HEK293 (cell line): ENCODE data around the gene PALB2.

Source experiments
- CTCF ChIA-PET: fragments of 350-600 bp; formaldehyde crosslinking; extraction: SDS; loops from one replicate; lab custom pipeline; 2021; ENCODE audit warnings: antibody characterized with exemption; lab: Yijun Ruan, JAX
- POLR2A ChIA-PET: fragments of 300-600 bp; formaldehyde crosslinking; extraction: SDS; loops from one replicate; lab custom pipeline; 2020; ENCODE audit warnings: antibody characterized with exemption, inconsistent platforms; lab: Yijun Ruan, JAX
- H3K27ac ChIP-seq: fragments of 200-500 bp; sonication (Bioruptor generic); 2 replicates; pipeline ENCODE4 v1.5.1; 2014; ENCODE audit warnings: low read depth, low read length, control low read depth, inconsistent platforms; ENCODE audit errors: extremely low read depth
- H3K36me3 ChIP-seq, 2 experiments: fragments of 200-500 bp in 1 of 2; sonication (Bioruptor generic) in 1 of 2; 1 replicate in 1 of 2; 2 replicates in 1 of 2; pipeline ENCODE4 v1.5.1; 2014 to 2017; ENCODE audit warnings: inconsistent platforms in 2 of 2, low read length in 2 of 2; ENCODE audit not compliant: control insufficient read depth in 2 of 2, insufficient read depth in 1 of 2
- H3K4me1 ChIP-seq: fragments of 200-500 bp; sonication (Bioruptor generic); 2 replicates; pipeline ENCODE4 v1.5.1; 2014; ENCODE audit warnings: mild to moderate bottlenecking, low read length, inconsistent platforms; ENCODE audit not compliant: control insufficient read depth, insufficient read depth
- H3K4me3 ChIP-seq: 2 replicates; pipeline ENCODE4 v1.5.1; 2011; ENCODE audit warnings: low read depth, mild to moderate bottlenecking, control low read depth, low read length, moderate library complexity
- H3K9me3 ChIP-seq: fragments of 200-500 bp; sonication (Bioruptor generic); 2 replicates; pipeline ENCODE4 v1.5.1; 2014; ENCODE audit warnings: low read depth, low read length, inconsistent platforms; ENCODE audit not compliant: control insufficient read depth, insufficient read depth
- ATF2 ChIP-seq: fragments of 450-650 bp; formaldehyde crosslinking; IDR thresholded peaks from 2 replicates; pipeline ENCODE4 v1.5.1; 2016; ENCODE audit warnings: missing biosample characterization, missing genetic modification characterization, low read depth
- EGR2 ChIP-seq: fragments of 450-650 bp; formaldehyde crosslinking; IDR thresholded peaks from 2 replicates; pipeline ENCODE4 v1.5.1; 2016; ENCODE audit warnings: low read depth, missing biosample characterization, missing genetic modification characterization
- GLIS2 ChIP-seq: fragments of 450-650 bp; formaldehyde crosslinking; IDR thresholded peaks from 2 replicates; pipeline ENCODE4 v1.5.1; 2016; ENCODE audit warnings: missing biosample characterization, missing genetic modification characterization
- KLF16 ChIP-seq: fragments of 450-650 bp; formaldehyde crosslinking; IDR thresholded peaks from 2 replicates; pipeline ENCODE4 v1.5.1; 2017; ENCODE audit warnings: missing biosample characterization, missing genetic modification characterization
- KLF9 ChIP-seq: fragments of 450-650 bp; formaldehyde crosslinking; IDR thresholded peaks from 2 replicates; pipeline ENCODE4 v1.5.1; 2016; ENCODE audit warnings: missing biosample characterization, missing genetic modification characterization, low read depth
- MEIS1 ChIP-seq: sonication (generic); formaldehyde crosslinking; IDR thresholded peaks from 2 replicates; pipeline ENCODE4 v1.8.1; 2022; ENCODE audit warnings: missing genetic modification reagents, mild to moderate bottlenecking, borderline replicate concordance
- SALL2 ChIP-seq: fragments of 450-650 bp; formaldehyde crosslinking; IDR thresholded peaks from 2 replicates; pipeline ENCODE4 v1.5.0; 2017; ENCODE audit warnings: missing biosample characterization, mild to moderate bottlenecking, missing genetic modification characterization, borderline replicate concordance
- SCRT2 ChIP-seq: fragments of 450-650 bp; formaldehyde crosslinking; IDR thresholded peaks from 2 replicates; pipeline ENCODE4 v1.5.1; 2016; ENCODE audit warnings: missing biosample characterization, missing genetic modification characterization
- SETDB1 ChIP-seq: IDR thresholded peaks from one replicate; pipeline ENCODE4 v1.6.1; 2017; ENCODE audit warnings: mild to moderate bottlenecking, low read length, moderate library complexity, mixed read lengths; ENCODE audit not compliant: insufficient read length
- SP3 ChIP-seq: fragments of 450-650 bp; formaldehyde crosslinking; IDR thresholded peaks from 2 replicates; pipeline ENCODE4 v1.5.1; 2016; ENCODE audit warnings: missing biosample characterization, missing genetic modification characterization
- TRIM28 ChIP-seq: IDR thresholded peaks from 2 replicates; pipeline ENCODE4 v1.6.1; 2011; ENCODE audit warnings: low read length, control low read depth, borderline replicate concordance
- YY2 ChIP-seq: fragments of 450-650 bp; formaldehyde crosslinking; IDR thresholded peaks from 2 replicates; pipeline ENCODE4 v1.5.1; 2016; ENCODE audit warnings: missing biosample characterization, missing genetic modification characterization
- ZBTB11 ChIP-seq: fragments of 450-650 bp; formaldehyde crosslinking; conservative IDR thresholded peaks from 2 replicates; pipeline ENCODE4 v1.5.1; 2016; ENCODE audit warnings: low read depth, missing biosample characterization, missing genetic modification characterization
- ZBTB21 ChIP-seq: fragments of 450-650 bp; formaldehyde crosslinking; IDR thresholded peaks from 2 replicates; pipeline ENCODE4 v1.5.1; 2017; ENCODE audit warnings: missing biosample characterization, missing genetic modification characterization
- ZFP41 ChIP-seq: fragments of 450-650 bp; formaldehyde crosslinking; IDR thresholded peaks from 2 replicates; pipeline ENCODE4 v1.5.1; 2016; ENCODE audit warnings: missing biosample characterization, missing genetic modification characterization, borderline replicate concordance
- ZNF112 ChIP-seq: fragments of 450-650 bp; formaldehyde crosslinking; IDR thresholded peaks from 2 replicates; pipeline ENCODE4 v1.5.0; 2017; ENCODE audit warnings: missing biosample characterization, missing genetic modification characterization
- ZNF140 ChIP-seq: fragments of 450-650 bp; formaldehyde crosslinking; IDR thresholded peaks from 2 replicates; pipeline ENCODE4 v1.5.1; 2016; ENCODE audit warnings: missing biosample characterization, missing genetic modification characterization
- ZNF211 ChIP-seq: fragments of 450-650 bp; formaldehyde crosslinking; IDR thresholded peaks from 2 replicates; pipeline ENCODE4 v1.5.1; 2016; ENCODE audit warnings: low read depth, missing biosample characterization, missing genetic modification characterization
- ZNF214 ChIP-seq: fragments of 450-650 bp; formaldehyde crosslinking; IDR thresholded peaks from 2 replicates; pipeline ENCODE4 v1.5.1; 2017; ENCODE audit warnings: missing biosample characterization, mild to moderate bottlenecking, missing genetic modification characterization, borderline replicate concordance
- ZNF239 ChIP-seq: fragments of 450-650 bp; formaldehyde crosslinking; IDR thresholded peaks from 2 replicates; pipeline ENCODE4 v1.5.1; 2016; ENCODE audit warnings: missing biosample characterization, missing genetic modification characterization
- ZNF266 ChIP-seq: fragments of 450-650 bp; formaldehyde crosslinking; IDR thresholded peaks from 2 replicates; pipeline ENCODE4 v1.5.1; 2016; ENCODE audit warnings: missing biosample characterization, missing genetic modification characterization, low read depth
- ZNF391 ChIP-seq: fragments of 450-650 bp; formaldehyde crosslinking; IDR thresholded peaks from 2 replicates; pipeline ENCODE4 v1.5.1; 2016; ENCODE audit warnings: low read depth, missing biosample characterization, missing genetic modification characterization, borderline replicate concordance
- ZNF433 ChIP-seq: fragments of 450-650 bp; formaldehyde crosslinking; IDR thresholded peaks from 2 replicates; pipeline ENCODE4 v1.5.1; 2016; ENCODE audit warnings: missing biosample characterization, missing genetic modification characterization, low read depth
- ZNF560 ChIP-seq: fragments of 450-650 bp; formaldehyde crosslinking; IDR thresholded peaks from 2 replicates; pipeline ENCODE4 v1.5.1; 2017; ENCODE audit warnings: missing biosample characterization, missing genetic modification characterization, borderline replicate concordance
- ZNF585B ChIP-seq: fragments of 450-650 bp; formaldehyde crosslinking; IDR thresholded peaks from 2 replicates; pipeline ENCODE4 v1.5.1; 2016; ENCODE audit warnings: missing biosample characterization, missing genetic modification characterization
- ZNF610 ChIP-seq: fragments of 450-650 bp; formaldehyde crosslinking; IDR thresholded peaks from 2 replicates; pipeline ENCODE4 v1.5.1; 2016; ENCODE audit warnings: missing biosample characterization, missing genetic modification characterization, borderline replicate concordance
- ZNF623 ChIP-seq: fragments of 450-650 bp; formaldehyde crosslinking; IDR thresholded peaks from 2 replicates; pipeline ENCODE4 v1.5.1; 2016; ENCODE audit warnings: missing biosample characterization, missing genetic modification characterization
- ZNF629 ChIP-seq: fragments of 450-650 bp; formaldehyde crosslinking; IDR thresholded peaks from 2 replicates; pipeline ENCODE4 v1.5.1; 2017; ENCODE audit warnings: missing biosample characterization, missing genetic modification characterization
- ZNF76 ChIP-seq: fragments of 450-650 bp; formaldehyde crosslinking; IDR thresholded peaks from 2 replicates; pipeline ENCODE4; 2016; ENCODE audit warnings: low read depth, missing biosample characterization, missing genetic modification characterization, borderline replicate concordance
- ZNF776 ChIP-seq: fragments of 450-650 bp; formaldehyde crosslinking; IDR thresholded peaks from 2 replicates; pipeline ENCODE4 v1.5.0; 2017; ENCODE audit warnings: missing biosample characterization, missing genetic modification characterization, borderline replicate concordance
- TF ChIP-seq, protein P1 (sequence below): fragments of 450-650 bp; formaldehyde crosslinking; IDR thresholded peaks from 2 replicates; pipeline ENCODE4 v1.5.1; 2016; ENCODE audit warnings: missing biosample characterization, missing genetic modification characterization
- TF ChIP-seq, protein P2 (sequence below): fragments of 450-650 bp; formaldehyde crosslinking; IDR thresholded peaks from 2 replicates; pipeline ENCODE4 v1.5.1; 2016; ENCODE audit warnings: missing biosample characterization, missing genetic modification characterization

PALB2 gene

DNA sequence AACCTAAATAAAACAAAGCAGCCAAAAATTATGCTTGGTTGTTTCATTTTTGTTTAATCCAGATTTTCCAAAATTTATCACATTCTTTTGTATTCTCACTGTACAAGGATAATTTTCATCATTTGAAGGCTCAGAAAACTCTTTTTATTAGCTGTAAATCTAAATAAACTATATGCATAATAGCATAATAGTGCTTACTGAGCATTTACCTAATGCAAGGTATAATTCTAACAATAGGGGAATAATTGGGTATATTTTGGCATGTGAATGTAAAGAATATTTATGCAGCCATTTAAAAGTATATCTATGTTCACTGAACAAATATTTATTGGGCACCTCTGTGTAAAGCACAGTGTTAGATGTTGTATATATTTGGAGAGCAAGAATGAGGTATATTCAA lies 17.0 kb downstream of the PALB2 start:
- ChIA-PET POLR2A (no interaction called here), CTCF (interaction anchor here (0.6 kb wide), 1 partner anchor 27 kb away, joined by 6 read pairs; no protein-coding TSS in a partner anchor)
- Histone ChIP-seq H3K36me3 (peaks cover 66 to 80% of the 10 kb centered on the region in 2 experiments), H3K27ac (no peak overlapping the region), H3K9me3 (no peaks in the 10 kb centered on the region), H3K4me3 (no peak overlapping the region), H3K4me1 (no peaks in the 10 kb centered on the region)
- no peak for TF ChIP-seq SALL2
- no peak for TF ChIP-seq GLIS2 (tag by site-specific recombination)
- TF ChIP-seq ZFP41 = no peak
- TF ChIP-seq ZNF585B (tag by site-specific recombination) = no peak
- TF ChIP-seq YY2 = no peak
- no peak for TF ChIP-seq TRIM28
- TF ChIP-seq ZNF112 (tag by site-specific recombination) = no peak
- TF ChIP-seq ZNF140 = no peak
- no peak for TF ChIP-seq ZNF391
- TF ChIP-seq ZNF266 (tag by site-specific recombination) = no peak
- no peak for TF ChIP-seq ZNF239 (tag by site-specific recombination)
- no peak for TF ChIP-seq ATF2
- TF ChIP-seq, protein P1, sequence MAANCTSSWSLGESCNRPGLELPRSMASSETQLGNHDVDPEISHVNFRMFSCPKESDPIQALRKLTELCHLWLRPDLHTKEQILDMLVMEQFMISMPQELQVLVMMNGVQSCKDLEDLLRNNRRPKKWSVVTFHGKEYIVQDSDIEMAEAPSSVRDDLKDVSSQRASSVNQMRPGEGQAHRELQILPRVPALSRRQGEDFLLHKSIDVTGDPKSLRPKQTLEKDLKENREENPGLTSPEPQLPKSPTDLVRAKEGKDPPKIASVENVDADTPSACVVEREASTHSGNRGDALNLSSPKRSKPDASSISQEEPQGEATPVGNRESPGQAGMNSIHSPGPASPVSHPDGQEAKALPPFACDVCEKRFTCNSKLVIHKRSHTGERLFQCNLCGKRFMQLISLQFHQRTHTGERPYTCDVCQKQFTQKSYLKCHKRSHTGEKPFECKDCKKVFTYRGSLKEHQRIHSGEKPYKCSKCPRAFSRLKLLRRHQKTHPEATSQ = no peak
- no peak for TF ChIP-seq ZNF433
- TF ChIP-seq ZBTB21 (tag by site-specific recombination) = no peak
- TF ChIP-seq ZNF211 (tag by site-specific recombination) = no peak
- TF ChIP-seq SETDB1 = no peak
- TF ChIP-seq ZNF560 (tag by site-specific recombination) = no peak

GRCh38 chr16:23615805-23616204 lies 25.3 kb downstream of the PALB2 start:
- H3K9me3 ChIP-seq = no peaks in the 10 kb centered on the region
- ChIA-PET POLR2A (no interaction called here), CTCF (interaction anchor here (1.6 kb wide), 1 partner anchor 19 kb away, joined by 7 read pairs; the partner anchor contains the start of gene NDUFAB1)
- peaks cover 28 to 71% of the 10 kb centered on the region in 2 experiments for H3K36me3 ChIP-seq
- no peak overlapping the region for H3K27ac ChIP-seq
- H3K4me1 ChIP-seq = no peaks in the 10 kb centered on the region
- no peak overlapping the region for H3K4me3 ChIP-seq
- TF ChIP-seq KLF16 (tag by site-specific recombination) = no peak
- TF ChIP-seq ZNF610 (tag by site-specific recombination) = no peak
- TF ChIP-seq ZNF623 (tag by site-specific recombination) = no peak
- TF ChIP-seq, protein P2, sequence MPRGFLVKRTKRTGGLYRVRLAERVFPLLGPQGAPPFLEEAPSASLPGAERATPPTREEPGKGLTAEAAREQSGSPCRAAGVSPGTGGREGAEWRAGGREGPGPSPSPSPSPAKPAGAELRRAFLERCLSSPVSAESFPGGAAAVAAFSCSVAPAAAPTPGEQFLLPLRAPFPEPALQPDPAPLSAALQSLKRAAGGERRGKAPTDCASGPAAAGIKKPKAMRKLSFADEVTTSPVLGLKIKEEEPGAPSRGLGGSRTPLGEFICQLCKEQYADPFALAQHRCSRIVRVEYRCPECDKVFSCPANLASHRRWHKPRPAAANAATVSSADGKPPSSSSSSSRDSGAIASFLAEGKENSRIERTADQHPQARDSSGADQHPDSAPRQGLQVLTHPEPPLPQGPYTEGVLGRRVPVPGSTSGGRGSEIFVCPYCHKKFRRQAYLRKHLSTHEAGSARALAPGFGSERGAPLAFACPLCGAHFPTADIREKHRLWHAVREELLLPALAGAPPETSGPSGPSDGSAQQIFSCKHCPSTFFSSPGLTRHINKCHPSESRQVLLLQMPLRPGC (tag by site-specific recombination) = no peak
- no peak for TF ChIP-seq ZNF76
- TF ChIP-seq MEIS1 = no peak
- TF ChIP-seq SP3 = no peak
- no peak for TF ChIP-seq ZBTB11 (tag by site-specific recombination)
- no peak for TF ChIP-seq ZNF214
- no peak for TF ChIP-seq SCRT2 (tag by site-specific recombination)
- no peak for TF ChIP-seq KLF9
- no peak for TF ChIP-seq EGR2 (tag by site-specific recombination)
- TF ChIP-seq ZNF629 (tag by site-specific recombination) = no peak
- TF ChIP-seq ZNF776 (tag by site-specific recombination) = no peak
